HG03378 (cell line): ENCODE measurements around the gene ME2.
"Not testable (repeated sequence)": the region's sequence is repeated elsewhere in the genome, so short reads cannot be mapped to it uniquely, and the experiment has no call there.

Source experiments
- ATAC-seq: cut with Tn5 transposase; IDR thresholded peaks from one replicate; pipeline ENCODE4 v1.9.1; 2021; ENCODE audit warnings: mild to moderate bottlenecking, moderate library complexity; ENCODE audit not compliant: unreplicated experiment

ME2 gene

DNA sequence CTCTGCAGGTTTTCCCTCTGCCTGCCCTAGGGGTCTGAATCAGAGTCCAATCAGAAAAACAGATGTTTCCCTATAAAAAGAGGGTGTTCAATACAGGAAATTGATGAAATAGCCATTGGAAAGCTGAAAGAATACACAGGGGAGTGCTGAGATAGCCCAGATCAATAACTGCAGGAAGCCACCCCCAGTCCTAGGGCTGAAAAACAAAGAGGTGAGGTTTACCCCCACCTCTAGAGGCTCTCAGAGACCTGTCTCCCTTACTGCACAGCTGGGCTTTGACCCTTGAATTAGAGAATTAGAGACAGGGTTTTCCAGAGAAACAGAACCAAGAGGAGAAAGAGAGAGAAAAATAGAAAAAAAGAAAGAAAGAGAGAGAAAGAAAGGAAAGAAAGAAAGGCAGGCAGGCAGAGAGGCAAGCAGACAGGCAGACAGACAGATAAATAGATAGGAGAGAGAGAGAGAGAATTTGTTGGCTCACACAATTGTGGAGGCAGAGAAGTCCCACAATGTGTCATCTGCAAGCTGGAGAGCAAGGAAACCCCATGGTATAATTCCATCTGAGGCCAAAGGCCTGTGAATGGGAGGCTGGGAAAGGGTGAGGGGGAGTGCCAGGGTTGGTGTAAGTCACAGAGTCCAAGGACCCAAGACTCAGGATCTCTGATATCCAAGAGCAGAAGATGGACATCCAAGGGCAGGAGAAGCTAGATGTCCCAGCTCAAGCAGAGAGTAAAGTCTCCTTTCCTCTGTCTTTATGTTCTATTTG, 18.9 kb upstream of the ME2 start:
- ATAC-seq, result no peak

DNA sequence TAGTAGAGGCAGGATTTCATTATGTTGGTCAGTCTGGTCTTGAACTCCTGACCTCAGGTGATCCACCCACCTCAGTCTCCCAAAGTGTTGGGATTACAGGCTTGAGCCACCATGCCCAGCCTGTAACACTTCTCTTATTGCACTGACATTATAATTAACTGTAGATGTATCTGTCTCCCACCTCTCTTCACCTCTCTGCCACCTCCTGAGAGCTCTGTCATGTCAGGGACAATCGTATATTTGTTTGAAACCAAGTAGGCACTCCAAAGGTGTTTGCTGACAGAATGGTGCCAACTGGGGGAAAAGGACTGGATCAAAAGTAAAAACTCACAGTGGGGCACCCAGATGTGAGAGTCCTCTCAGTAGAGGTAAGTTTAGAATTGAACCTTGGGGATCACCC, 17.3 kb upstream of the ME2 start:
- no peak for ATAC-seq

DNA sequence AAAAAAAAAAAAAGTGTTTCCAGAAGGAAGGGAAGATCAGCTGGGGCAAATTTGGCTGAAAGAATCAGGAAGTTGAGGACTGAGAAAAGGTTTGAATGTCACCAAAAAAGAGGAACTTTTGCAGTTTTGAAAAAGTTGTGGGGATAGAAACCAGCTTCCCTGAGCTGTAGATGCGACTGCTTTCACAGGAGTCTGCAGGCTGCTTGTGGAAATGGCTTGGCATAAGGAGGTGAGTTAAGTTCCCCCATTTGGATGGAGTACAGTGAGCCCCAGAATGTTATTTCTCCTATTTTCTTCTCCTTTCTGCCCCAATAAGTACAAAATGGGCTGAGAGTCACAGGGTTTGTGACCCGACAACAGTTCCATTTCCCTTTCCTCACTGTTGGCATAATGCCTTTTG, 16.5 kb upstream of the ME2 start:
- ATAC-seq, result no peak

DNA sequence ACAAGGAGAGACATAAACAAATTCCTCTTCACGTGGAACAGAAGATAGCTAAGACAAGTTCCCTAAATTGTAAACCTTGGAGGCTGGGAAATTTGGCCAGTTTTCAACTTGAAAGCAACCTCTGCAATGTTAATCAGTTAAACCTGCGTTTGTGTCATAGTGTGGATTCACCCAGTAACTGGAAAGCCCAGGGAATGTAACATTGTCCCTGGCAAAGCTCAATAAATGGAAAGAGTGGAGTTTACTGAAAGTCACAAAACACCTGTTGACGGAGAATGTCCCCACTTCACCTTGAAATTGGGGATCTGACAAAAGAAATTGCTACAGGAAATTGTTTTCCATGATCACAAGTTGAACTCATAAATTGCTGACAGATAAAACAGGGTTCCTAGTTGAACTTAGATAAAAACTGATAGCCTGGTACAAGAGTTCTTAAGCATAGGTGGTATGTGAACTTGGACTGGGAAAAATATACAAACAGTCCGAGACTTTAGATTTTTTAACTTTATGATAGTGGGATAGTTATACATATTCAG, 15.0 kb upstream of the ME2 start:
- no peak for ATAC-seq

DNA sequence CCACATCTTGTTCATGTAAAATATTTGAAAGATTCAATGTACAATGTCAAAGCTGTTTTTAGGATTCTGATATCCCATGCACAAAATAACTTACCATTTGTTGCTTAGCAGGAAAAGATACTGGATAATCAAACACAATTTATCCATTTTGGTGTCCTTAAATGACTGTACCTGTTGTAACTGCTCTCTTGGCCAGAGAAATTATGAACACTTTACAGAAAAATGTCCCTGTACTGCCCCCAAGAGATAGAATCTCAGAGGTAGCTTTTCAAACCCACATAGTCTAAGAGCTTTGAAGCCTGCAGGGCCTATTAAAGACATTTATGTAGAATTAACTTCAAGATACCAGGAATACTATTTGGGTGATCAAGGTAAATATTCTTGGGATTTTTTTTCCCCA, 12.2 kb upstream of the ME2 start:
- ATAC-seq, result no peak

DNA sequence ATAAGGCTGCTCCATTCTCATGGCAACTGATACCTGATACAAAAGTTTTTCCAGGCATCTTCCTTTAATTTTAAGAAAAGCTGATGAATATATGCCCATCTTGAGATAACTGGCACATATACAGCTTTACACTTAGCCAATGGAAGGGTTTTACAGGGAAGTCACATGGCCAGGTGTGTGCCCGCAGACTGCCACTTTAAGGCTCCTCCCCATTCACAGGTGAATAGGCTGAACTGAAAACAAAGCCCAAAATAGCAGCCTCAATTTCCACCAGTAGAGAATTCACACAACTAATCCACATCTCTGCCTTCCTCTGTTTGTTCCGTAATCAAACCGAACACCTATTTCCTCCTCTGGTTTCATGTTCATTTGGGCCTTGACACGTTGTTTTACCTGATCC, 9.8 kb upstream of the ME2 start:
- no peak for ATAC-seq

DNA sequence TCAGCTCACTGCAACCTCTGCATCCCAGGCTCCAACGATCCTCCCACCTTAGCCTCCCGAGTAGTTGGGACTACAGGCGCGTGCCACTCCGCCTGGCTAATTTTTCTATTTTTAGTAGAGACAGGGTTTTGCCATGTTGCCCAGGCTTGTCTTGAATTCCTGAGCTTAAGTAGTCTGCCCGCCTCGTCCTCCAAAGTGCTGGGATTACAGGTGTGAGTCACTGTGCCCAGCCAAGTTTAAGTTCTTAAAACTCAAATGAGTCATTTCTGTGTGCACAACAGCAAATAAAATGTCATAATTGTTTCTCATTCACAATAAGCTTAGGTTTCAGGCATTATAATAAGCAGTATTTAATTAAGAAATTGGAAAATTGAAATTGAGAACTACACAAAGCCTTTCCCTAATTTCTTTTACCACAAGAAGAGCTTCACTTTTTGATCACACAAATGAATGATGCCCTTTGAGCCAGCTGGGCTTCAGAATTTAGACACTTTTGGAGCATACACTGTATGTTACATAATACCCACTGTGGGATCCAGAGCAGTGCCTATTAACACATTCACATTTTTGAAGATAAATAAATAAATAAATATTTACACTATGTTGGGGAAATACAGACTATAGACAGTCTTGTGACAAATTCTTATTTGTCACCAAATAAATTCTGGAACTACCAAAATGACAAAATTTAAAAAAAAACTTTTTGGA, 8.6 kb upstream of the ME2 start:
- no peak for ATAC-seq

DNA sequence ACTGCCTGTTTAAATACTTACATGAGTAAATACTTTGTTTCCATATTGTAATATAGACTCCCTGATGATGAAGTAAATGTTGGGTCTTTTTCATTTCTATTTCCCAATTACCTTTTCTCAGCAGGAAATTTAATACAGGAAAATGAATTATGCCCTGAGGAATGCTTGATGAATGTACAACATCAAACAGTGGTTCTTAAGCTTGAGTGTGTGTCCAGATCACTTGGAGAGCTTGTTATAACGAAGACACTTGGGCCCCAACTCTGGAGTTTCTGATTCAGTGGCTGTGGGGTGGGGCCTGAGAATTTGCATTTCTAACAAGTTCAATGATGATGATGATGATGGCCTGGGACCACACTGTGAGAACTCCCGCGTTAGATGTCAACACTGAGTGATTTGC, 7.1 kb upstream of the ME2 start:
- no peak for ATAC-seq

DNA sequence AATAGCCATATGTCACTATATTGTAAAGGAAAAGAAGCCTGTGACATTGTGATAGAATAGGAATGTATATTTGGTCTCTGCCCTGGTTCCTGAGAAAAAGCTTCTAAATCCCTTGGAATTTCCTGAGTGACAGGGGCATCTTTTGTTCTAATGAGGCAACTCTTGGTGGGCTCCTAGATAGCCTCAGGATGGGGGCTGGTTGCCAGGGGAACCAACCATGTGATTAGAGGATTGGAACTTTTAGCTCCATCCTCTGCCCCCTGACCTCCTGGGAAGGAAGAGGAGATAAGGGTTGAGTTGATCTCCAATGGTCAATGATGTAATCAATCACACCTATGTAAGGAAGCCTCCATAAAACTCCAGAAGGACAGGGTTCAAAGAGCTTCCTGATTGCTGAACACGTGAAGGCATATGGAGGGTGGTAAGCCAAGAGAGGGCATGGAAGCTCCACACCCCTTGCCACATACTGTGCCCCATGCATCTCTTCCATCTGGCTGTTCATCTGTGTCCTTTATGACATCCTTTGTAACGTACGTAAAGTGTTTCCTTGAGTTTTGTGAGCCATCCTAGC, 2.9 kb upstream of the ME2 start:
- no peak for ATAC-seq

DNA sequence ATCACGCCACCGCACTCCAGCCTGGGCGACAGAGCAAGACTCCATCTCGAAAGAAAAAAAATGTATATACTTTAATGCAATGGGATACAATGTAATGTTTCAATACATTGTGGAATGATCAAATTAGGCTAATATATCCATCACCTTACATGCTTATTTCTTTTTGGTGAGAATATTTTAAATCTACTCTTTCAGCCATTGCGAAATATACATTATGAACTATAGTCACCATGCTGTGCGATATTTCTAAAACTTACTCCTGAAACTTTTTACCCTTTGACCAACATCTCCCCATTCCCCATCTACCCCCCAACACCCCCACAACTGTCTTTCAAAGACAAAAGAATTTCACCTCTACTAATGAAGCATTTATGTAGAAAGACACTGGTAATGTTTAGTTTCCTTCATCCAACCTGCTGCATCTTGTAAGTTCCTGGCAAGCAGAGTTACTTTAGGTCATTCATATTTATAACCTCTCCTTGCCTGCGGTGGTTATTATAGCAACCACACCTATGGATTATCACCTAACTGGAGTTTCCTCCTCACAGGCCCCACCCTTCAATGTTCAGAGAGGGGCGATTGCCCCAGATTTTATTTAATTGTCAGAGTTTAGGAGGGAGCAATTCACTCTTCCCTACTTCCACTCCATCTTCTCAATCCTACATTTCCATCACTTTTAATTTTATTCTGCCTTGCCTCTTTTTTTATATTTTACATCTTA, 1.2 kb upstream of the ME2 start:
- no peak for ATAC-seq

DNA sequence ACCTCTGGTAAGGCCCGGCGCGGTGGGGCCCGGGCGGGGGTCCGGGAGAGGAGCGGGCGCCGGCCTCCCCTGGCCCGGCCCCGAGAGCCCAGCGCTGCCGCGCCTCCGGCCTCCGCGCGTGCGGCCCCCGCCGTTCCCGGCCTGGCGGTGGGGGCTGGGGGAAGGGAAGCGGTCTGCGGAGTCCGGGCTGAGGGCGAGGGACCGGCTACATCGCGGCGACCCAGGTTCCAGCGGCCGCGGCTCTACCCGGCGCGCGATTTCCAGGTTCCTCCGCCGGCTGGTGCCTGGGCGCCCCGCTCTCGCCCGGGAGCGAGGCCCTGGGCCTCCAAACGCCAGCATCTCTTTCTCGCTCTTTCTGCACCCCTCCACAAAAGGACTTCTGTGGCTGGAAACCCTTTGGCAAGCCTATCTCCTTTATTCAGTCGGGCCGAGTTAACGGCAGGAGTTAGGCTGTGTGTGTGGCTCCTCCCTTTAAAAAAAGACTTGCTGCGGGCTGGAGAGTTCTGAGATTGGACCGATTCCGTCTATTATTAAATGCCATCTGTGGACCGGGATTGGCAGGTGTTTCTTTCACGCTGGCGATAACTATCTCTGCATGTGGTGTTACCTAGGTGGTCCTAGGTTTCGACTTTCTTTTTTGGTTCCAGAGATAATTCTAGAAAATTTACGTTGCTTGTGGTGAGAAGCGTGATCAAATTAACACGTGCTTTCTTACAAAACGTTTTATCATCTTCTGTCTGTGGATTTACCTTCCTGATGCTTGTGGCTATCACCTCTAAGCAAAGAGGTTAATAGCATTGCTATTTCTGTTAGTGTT, 592 bp downstream of the ME2 start:
- ATAC-seq, result peak; percentile 15

DNA sequence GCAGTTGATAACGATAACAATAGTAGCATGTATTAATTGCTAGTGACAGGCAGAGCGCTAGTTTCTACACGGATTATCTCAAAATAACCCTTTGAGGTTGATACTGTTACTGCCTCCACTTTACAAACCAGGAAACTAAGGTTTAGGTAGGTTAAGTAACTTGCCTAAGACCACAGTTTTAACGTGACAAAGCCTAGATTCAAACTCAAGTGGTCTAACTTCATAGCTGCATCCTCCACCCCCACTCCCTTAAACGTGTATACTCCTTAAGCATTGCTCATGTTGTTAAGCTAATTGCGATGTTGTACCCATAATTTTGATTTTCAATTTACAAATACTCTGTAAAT, 1.2 kb downstream of the ME2 start:
- peak; percentile 14 for ATAC-seq

DNA sequence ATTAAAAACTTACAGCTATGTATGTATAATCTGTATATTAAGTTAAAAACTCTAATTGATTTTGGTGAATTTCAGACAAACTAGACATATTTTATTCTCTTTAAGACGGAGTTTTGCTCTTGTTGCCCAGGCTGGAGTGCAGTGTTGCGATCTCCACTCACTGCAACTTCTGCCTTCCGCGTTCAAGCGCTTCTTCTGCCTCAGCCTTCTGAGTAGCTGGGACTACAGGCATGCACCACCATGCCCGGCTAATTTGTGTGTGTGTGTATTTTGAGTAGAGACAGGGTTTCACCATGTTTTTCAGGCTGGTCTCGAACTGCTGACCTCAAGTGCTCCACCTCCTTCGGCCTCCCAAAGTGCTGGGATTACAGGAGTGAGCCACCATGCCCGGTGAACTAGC, 2.0 kb downstream of the ME2 start:
- not testable (repeated sequence) for ATAC-seq

DNA sequence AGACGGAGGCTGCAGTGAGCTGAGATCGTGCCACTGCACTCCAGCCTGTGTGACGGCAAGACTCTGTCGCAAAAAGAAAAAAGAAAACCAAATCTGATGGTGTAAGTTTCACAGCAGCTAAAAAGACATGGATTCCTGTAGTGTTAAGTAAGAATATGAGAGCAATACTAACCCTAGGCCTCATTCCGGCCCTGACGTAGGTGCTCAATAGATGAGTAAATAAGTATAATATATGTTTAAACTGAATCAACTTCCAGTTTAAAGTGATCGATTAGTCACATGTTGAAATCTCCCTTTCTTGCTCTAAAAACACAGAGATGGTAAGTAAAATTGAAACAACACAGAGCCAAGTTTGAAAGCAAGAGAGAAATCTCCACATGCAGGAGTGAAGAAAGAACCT, 8.0 kb downstream of the ME2 start:
- no peak for ATAC-seq

DNA sequence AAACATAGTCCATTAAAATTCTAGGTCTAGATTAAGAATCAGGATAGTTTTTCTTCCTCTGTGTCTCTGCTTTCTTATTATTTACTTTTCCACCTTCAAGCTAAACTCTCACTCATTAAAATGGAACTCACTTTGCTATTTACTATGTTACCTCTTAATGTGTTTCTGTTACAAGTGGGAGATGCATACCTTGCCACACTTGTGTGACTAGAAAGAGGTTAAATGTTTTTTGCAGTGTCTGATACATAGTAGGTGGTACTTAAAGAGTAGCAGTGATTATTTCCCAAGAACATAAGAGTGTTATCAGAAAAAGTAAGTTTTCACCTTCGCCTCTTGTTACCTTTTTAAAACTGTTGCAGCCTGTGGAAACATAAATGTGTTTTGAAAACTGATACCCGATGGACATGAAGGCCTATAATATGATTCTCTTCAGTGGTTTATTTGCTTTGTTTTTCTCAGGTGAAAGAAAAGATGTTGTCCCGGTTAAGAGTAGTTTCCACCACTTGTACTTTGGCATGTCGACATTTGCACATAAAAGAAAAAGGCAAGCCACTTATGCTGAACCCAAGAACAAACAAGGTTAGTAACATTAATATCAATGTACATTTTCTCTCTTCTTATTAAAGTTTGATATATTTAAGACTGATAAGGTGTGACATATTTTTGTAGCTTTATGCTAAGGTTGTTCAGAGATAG, 16.6 kb downstream of the ME2 start:
- no peak for ATAC-seq

DNA sequence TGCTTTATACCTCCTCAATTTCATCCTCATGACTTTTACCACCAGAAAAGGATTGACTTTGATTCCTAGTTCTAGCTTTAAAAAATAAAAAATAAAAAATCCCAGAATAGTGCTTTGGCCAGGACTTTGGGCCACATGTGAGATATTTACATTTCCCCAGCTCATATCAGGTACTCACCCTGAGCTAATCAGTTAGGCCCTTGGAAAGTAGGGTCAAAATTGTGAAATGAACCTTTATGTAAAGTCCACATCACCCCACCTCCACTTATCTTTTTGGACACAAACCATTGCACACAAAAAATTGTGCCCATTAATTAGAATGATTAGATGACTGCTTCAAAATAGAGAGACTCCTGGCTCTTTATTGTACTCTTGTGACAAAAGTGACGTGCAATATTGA, 17.2 kb downstream of the ME2 start:
- no peak for ATAC-seq

DNA sequence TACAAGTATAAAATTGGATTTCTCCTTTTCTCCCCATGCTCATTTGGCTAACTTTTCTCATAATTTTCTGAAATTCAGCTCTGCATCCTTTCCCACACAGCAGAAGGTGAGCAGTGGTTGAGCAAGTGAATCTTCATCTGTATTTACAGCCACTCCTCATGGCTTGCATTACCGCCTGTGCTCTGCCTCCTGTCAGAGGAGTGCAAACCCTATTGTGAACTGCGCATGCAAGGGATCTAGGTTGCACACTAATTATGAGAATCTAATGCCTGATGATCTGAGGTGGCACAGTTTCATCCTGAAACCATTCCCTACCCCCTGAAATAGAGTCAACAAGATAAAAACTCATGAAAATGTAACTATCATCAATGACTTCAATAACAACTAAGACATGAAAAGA, 20.0 kb downstream of the ME2 start:
- no peak for ATAC-seq

DNA sequence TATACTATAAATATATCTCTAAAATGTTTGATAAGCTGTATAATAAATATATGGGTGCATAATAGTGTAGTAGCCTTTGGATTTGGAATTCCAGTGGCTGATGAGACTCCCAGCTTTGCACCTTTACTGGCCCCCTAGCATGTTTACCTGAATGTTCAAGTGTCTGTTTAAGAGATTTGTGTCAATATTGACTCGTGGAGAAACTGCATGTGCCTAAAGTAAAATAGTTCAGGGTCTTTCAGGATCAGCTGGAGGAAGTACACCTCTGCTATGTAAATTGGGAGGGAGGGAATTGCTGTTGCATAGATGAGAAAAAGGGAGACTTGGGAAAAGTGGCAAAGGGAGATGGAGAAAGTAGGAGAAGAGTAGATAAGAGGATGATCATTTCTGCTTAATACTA, 23.9 kb downstream of the ME2 start:
- ATAC-seq, result no peak

DNA sequence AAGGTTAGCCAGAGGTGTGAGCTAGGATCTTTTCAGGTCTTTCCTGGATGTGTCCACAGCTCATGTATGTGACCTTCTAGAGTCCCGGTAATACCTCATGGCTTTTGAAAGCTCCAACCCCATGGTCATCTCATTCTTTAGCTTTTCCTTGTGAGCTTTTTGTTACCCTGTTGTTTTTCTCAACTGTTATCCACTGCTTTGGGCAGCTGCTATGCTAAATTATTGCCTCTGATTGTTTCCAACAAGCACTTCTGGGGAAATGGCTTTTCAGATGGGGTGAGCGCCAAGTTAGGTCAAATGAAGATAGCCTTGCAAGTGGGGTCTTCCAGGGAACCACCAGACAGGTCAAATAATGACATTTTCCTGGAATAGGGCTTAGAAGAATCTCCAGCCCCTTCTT, 27.9 kb downstream of the ME2 start:
- no peak for ATAC-seq

DNA sequence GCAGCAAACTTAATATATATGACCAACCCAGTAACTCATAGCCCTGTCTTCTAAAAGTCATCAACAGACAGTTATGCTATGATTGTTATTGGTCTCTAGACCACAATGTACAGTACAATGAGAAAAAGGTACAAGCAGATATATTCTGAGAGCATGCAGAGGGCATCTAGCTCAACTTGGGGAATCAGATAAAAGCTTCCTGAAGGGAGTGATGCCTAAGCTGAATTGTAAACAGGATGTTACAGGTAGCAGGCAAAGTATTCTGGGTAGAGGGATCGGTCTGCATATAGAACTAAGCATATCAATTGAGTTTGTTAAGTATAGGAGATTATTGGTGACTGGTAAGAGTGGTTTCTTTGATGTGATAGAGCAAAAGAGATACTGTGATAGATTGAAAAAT, 30.3 kb downstream of the ME2 start:
- ATAC-seq, result no peak
